Mucosa of stomach (tissue), 1 donor: ENCODE data around the gene PLD4.
"Not testable (repeated sequence)": the region's sequence is repeated elsewhere in the genome, so short reads cannot be mapped to it uniquely, and the experiment has no call there.

Experiments used
- H3K27me3 ChIP-seq: one replicate; pipeline ENCODE4 v1.7.0; 2013; ENCODE audit warnings: mild to moderate bottlenecking, low read length; ENCODE audit not compliant: control insufficient read depth, insufficient read depth
- H3K36me3 ChIP-seq: one replicate; pipeline ENCODE4 v1.7.0; 2013; ENCODE audit warnings: low read length; ENCODE audit not compliant: control insufficient read depth, insufficient read depth
- H3K4me1 ChIP-seq: one replicate; pipeline ENCODE4 v1.7.0; 2013; ENCODE audit warnings: mild to moderate bottlenecking, low read length; ENCODE audit not compliant: control insufficient read depth, insufficient read depth
- H3K4me3 ChIP-seq: one replicate; pipeline ENCODE4 v1.7.0; 2013; ENCODE audit warnings: low read length
- H3K9ac ChIP-seq: one replicate; pipeline ENCODE4 v1.7.0; 2013; ENCODE audit warnings: mild to moderate bottlenecking, low read length, moderate library complexity
- H3K9me3 ChIP-seq: one replicate; pipeline ENCODE4 v1.7.0; 2013; ENCODE audit warnings: mild to moderate bottlenecking, low read length, moderate library complexity; ENCODE audit not compliant: control insufficient read depth
- donor health status: Pancreatic carcinoma.

PLD4 gene

DNA sequence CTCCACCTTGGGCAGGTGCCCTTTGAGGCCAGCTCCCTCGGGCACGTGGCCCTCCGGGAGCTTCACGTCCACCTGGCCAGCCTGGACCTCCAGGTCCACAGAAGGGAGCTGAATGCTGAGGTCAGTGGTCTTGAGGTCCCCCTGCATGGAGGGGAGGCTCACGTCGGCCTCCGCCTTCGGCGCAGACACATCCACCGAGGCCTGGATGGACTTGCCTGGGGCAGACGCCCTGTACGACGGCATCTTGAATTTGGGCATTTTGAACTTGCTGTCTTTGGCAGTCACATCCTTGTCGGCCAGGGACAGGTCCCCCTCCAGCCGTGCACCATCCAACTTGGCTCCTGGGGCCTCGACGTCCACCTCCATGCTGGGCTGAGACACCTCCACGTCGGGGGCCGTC is 20.6 kb downstream of the PLD4 start:
- not testable (repeated sequence) for H3K27me3 ChIP-seq, H3K4me1 ChIP-seq, H3K9ac ChIP-seq, H3K36me3 ChIP-seq, H3K9me3 ChIP-seq, H3K4me3 ChIP-seq

DNA sequence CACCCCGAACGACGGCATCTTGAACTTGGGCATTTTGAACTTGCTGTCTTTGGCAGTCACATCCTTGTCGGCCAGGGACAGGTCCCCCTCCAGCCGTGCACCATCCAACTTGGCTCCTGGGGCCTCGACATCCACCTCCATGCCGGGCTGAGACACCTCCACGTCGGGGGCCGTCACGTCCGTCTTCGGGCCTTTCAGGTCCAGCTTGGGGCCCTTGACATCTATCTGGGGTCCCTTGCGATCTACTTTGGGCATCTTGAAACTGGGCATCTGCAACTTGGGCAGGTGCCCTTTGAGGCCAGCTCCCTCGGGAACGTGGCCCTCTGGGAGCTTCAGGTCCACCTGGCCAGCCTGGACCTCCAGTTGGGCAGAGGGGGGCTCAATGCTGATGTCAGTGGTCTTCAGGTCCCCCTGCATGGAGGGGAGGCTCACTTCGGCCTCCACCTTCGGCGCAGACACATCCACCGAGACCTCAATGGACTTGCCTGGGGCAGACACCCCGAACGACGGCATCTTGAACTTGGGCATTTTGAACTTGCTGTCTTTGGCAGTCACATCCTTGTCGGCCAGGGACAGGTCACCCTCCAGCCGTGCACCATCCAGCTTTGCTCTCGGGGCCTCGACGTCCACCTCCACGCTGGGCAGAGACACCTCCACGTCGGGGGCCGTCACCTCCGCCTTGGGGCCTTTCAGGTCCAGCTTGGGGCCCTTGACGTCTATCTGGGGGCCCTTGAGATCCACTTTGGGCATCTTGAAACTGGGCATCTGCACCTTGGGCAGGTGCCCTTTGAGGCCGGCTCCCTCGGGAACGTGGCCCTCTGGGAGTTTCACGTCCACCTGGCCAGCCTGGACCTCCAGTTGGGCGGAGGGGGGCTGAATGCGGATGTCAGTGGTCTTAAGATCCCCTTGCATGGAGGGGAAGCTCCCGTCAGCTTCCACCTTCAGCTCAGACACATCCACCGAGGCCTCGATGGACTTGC is 21.6 kb downstream of the PLD4 start:
- not testable (repeated sequence) for H3K9me3 ChIP-seq, H3K9ac ChIP-seq, H3K36me3 ChIP-seq, H3K27me3 ChIP-seq, H3K4me3 ChIP-seq, H3K4me1 ChIP-seq

DNA sequence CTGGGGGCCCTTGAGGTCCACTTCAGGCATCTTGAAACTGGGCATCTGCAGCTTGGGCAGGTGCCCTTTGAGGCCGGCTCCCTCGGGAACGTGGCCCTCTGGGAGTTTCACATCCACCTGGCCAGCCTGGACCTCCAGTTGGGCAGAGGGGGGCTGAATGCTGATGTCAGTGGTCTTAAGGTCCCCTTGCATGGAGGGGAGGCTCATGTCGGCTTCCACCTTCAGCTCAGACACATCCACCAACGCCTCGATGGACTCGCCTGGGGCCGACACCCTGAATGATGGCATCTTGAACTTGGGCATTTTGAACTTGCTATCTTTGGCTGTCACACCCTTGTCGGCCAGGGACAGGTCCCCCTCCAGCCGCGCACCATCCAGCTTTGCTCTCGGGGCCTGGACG is 22.5 kb downstream of the PLD4 start:
- not testable (repeated sequence) for H3K36me3 ChIP-seq, H3K27me3 ChIP-seq, H3K4me1 ChIP-seq, H3K9ac ChIP-seq, H3K4me3 ChIP-seq, H3K9me3 ChIP-seq

DNA sequence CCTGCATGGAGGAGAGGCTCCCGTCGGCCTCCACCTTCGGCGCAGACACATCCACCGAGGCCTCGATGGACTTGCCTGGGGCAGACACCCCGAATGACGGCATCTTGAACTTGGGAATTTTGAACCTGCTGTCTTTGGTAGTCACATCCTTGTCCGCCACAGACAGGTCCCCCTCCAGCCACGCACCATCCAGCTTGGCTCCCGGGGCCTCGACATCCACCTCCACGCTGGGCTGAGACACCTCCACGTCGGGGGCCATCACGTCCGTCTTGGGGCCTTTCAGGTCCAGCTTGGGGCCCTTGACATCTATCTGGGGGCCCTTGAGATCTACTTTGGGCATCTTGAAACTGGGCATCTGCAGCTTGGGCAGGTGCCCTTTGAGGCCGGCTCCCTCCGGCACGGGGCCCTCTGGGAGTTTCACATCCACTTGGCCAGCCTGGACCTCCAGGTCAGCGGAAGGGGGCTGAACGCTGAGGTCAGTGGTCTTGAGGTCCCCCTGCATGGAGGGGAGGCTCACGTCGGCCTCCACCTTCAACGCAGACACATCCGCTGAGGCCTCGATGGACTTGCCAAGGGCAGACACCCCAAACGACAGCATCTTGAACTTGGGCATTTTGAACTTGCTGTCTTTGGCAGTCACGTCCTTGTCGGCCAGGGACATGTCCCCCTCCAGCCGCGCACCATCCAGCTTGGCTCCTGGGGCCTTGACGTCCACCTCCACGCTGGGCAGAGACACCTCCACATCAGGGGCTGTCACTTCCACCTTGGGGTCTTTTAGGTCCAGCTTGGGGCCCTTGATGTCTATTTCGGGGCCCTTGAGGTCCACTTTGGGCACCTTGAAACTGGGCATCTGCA is 23.4 kb downstream of the PLD4 start:
- not testable (repeated sequence) for H3K4me1 ChIP-seq, H3K9me3 ChIP-seq, H3K4me3 ChIP-seq, H3K9ac ChIP-seq, H3K27me3 ChIP-seq, H3K36me3 ChIP-seq

DNA sequence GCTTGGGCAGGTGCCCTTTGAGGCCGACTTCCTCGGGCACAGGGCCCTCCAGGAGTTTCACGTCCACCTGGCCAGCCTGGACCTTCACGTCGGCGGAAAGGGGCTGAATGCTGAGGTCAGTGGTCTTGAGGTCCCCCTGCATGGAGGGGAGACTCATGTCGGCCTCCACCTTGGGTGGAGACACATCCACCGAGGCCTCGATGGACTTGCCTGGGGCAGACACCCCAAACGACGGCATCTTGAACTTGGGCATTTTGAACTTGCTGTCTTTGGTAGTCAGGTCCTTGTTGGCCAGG is 24.0 kb downstream of the PLD4 start:
- Histone ChIP-seq H3K4me1 (no peaks in the 10 kb centered on the region), H3K27me3 (peaks cover under 1% of the 10 kb centered on the region), H3K4me3 (no peak overlapping the region), H3K9me3 (no peaks in the 10 kb centered on the region), H3K36me3 (no peaks in the 10 kb centered on the region), H3K9ac (no peak overlapping the region)

DNA sequence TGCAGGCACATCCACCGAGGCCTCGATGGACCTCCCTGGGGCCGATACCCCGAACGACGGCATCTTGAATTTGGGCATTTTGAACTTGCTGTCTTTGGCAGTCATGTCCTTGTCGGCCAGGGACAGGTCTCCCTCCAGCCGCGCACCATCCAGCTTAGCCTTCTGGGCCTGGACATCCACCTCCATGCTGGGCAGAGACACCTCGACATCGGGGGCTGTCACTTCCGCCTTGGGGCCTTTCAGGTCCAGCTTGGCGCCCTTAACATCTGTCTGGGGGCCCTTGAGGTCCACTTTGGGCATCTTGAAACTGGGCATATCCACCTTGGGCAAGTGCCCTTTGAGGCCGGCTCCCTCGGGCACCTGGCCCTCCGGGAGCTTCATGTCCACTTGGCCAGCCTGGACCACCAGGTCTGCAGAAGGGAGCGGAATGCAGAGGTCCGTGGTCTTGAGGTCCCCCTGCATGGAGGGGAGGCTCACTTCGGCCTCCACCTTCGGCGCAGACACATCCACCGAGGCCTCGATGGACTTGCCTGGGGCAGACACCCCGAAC is 24.8 kb downstream of the PLD4 start:
- H3K4me3 ChIP-seq, H3K9me3 ChIP-seq, H3K9ac ChIP-seq, H3K36me3 ChIP-seq, H3K4me1 ChIP-seq, H3K27me3 ChIP-seq: not testable (repeated sequence)

DNA sequence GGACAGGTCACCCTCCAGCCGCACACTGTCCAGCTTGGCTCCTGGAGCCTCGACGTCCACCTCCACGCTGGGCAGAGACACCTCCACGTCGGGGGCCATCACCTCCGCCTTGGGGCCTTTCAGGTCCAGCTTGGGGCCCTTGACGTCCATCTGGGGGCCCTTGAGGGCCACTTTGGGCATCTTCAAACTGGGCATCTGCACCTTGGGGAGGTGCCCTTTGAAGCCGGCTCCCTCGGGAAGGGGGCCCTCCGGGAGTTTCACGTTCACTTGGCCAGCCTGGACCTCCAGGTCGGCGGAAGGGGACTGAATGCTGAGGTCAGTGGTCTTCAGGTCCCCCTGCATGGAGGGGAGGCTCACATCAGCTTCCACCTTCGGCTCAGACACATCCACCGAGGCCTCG is 25.3 kb downstream of the PLD4 start:
- no peaks in the 10 kb centered on the region for H3K36me3 ChIP-seq
- H3K27me3 ChIP-seq: peaks cover 3% of the 10 kb centered on the region
- no peaks in the 10 kb centered on the region for H3K4me1 ChIP-seq
- H3K9ac ChIP-seq: no peak overlapping the region
- H3K9me3 ChIP-seq: no peaks in the 10 kb centered on the region
- no peak overlapping the region for H3K4me3 ChIP-seq

DNA sequence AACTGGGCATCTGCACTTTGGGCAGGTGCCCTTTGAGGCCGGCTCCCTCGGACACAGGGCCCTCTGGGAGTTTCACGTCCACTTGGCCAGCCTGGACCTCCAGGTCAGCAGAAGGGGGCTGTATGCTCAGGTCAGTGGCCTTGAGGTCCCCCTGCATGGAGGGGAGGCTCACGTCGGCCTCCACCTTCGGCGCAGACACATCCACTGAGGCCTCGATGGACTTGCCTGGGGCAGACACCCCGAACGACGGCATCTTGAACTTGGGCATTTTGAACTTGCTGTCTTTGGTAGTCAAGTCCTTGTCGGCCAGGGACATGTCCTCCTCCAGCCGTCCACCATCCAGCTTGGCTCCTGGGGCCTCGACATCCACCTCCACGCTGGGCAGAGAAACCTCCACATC is 26.0 kb downstream of the PLD4 start:
- not testable (repeated sequence) for H3K9me3 ChIP-seq, H3K27me3 ChIP-seq, H3K9ac ChIP-seq, H3K4me1 ChIP-seq, H3K36me3 ChIP-seq, H3K4me3 ChIP-seq

DNA sequence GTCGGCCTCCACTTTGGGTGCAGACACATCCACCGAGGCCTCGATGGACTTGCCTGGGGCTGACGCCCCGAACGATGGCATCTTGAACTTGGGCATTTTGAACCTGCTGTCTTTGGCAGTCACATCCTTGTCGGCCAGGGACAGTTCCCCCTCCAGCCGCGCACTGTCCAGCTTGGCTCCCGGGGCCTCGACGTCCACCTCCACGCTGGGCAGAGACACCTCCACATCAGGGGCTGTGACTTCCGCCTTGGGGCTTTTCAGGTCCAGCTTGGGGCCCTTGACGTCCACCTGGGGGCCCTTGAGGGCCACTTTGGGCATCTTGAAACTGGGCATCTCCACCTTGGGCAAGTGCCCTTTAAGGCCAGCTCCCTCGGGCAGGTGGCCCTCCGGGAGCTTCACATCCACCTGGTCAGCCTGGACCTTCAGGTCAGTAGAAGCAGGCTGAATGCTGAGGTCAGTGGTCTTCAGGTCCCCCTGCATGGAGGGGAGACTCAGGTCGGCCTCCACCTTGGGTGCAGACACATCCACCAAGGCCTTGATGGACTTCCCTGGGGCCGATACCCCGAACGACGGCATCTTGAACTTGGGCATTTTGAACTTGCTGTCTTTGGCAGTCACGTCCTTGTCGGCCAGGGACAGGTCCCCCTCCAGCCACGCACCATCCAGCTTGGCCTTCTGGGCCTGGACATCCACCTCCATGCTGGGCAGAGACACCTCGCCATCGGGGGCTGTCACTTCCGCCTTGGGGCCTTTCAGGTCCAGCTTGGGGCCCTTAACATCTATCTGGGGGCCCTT is 27.4 kb downstream of the PLD4 start:
- H3K9me3 ChIP-seq, H3K36me3 ChIP-seq, H3K9ac ChIP-seq, H3K4me3 ChIP-seq, H3K4me1 ChIP-seq: not testable (repeated sequence)
- peaks cover 12% of the 10 kb centered on the region for H3K27me3 ChIP-seq

DNA sequence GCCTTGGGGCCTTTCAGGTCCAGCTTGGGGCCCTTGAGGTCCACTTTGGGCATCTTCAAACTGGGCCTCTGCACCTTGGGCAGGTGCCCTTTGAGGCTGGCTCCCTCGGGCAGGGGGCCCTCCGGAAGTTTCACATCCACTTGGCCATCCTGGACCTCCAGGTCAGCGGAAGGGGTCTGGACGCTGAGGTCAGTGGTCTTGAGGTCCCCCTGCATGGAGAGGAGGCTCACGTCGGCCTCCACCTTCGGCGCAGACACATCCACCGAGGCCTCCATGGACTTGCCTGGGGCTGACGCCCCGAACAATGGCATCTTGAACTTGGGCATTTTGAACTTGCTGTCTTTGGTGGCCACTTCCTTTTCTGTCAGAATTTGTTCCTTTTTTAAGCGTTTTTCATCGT is 28.4 kb downstream of the PLD4 start:
- H3K9ac ChIP-seq: no peak overlapping the region
- no peaks in the 10 kb centered on the region for H3K9me3 ChIP-seq
- H3K27me3 ChIP-seq: peaks cover 12% of the 10 kb centered on the region
- no peak overlapping the region for H3K4me3 ChIP-seq
- H3K36me3 ChIP-seq: no peaks in the 10 kb centered on the region
- peaks cover 10% of the 10 kb centered on the region for H3K4me1 ChIP-seq

DNA sequence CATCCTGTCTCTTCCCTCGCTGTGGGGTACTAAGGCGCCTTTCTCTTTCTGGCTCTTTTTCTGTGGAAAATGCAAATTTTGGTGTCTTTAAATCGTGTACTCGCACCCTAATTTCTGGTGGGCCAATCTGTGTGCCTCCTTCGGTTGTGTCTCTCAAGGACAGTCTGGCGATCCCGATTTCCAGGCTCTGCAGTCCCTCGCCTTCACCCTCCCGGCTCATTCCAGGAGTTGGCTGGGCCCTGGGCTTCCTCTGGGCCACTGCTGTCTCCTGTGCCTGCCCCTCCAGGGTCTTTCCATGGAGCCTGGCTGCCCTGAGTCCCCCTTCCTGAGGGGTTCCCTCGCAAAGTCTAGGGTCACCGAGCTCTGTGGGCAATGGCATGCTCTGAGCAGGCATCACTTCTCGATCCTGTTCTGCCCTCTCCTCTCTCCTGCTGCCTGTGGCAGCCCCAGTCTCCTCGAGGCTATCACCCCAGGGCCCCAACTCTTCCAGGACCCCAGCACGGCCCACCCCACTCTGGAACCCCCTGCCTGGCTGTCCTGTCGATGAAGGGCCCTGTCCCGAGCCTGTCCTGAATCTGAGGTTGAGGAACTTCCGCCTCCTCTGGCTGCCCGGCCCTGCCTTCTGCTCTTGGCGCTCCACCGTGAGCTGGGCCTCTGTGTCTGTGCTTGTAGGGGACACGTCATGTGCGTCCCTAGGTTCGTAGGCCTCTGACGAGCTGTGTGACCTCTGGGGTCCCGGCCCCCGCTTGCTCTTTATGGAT is 29.4 kb downstream of the PLD4 start:
- Histone ChIP-seq H3K4me3 (no peak overlapping the region), H3K27me3 (peaks cover 12% of the 10 kb centered on the region), H3K9ac (no peak overlapping the region), H3K9me3 (no peaks in the 10 kb centered on the region), H3K4me1 (peaks cover 11% of the 10 kb centered on the region), H3K36me3 (no peaks in the 10 kb centered on the region)
